ENCODE results near the gene AUP1. TPM values are rescaled to one million over a fixed set of nuclear protein-coding genes. Genes with fewer than 3 reads are reported as not detected.

Gene AUP1
- total RNA-seq, 1 donor from 2014 or later: 117 TPM

DNA sequence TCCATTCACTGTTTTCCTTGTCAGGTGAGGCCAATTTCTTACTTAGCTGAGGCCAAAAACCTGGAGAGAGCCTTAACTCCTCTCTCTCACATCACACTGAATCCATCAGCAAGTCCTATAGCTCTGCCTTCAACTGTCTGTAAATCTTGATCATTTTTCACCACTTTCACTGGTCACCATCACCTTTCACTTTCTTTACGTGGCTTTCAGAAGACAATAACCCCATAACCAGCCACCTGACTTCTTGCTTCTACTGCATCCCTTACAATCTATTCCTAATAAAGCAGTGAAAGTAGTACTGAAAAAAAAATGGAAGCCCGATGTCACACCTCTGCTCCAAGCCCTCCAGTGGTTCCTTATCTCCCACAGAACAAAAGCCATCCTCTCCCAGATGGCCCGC is 16.5 kb upstream of the AUP1 start:
- H3K27ac Mint-ChIP-seq (ENCODE audit: unreplicated experiment): peak overlapping the region; percentile 9
- peaks cover 10% of the 10 kb centered on the region for H3K27me3 Mint-ChIP-seq (ENCODE audit: unreplicated experiment)
- H3K36me3 Mint-ChIP-seq (ENCODE audit: low read depth, unreplicated experiment): peaks cover 4% of the 10 kb centered on the region
- H3K9me3 Mint-ChIP-seq (ENCODE audit: unreplicated experiment): no peaks in the 10 kb centered on the region
- DNase-seq (ENCODE audit: low spot score): no peak
- H3K4me1 Mint-ChIP-seq (ENCODE audit: unreplicated experiment): peaks cover 10% of the 10 kb centered on the region
- TF ChIP-seq, protein P1, sequence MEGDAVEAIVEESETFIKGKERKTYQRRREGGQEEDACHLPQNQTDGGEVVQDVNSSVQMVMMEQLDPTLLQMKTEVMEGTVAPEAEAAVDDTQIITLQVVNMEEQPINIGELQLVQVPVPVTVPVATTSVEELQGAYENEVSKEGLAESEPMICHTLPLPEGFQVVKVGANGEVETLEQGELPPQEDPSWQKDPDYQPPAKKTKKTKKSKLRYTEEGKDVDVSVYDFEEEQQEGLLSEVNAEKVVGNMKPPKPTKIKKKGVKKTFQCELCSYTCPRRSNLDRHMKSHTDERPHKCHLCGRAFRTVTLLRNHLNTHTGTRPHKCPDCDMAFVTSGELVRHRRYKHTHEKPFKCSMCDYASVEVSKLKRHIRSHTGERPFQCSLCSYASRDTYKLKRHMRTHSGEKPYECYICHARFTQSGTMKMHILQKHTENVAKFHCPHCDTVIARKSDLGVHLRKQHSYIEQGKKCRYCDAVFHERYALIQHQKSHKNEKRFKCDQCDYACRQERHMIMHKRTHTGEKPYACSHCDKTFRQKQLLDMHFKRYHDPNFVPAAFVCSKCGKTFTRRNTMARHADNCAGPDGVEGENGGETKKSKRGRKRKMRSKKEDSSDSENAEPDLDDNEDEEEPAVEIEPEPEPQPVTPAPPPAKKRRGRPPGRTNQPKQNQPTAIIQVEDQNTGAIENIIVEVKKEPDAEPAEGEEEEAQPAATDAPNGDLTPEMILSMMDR (IDR thresholded peaks at IDR 0.05; ENCODE audit: unreplicated experiment): no peak
- no peak overlapping the region for H3K4me3 Mint-ChIP-seq (ENCODE audit: unreplicated experiment)

DNA sequence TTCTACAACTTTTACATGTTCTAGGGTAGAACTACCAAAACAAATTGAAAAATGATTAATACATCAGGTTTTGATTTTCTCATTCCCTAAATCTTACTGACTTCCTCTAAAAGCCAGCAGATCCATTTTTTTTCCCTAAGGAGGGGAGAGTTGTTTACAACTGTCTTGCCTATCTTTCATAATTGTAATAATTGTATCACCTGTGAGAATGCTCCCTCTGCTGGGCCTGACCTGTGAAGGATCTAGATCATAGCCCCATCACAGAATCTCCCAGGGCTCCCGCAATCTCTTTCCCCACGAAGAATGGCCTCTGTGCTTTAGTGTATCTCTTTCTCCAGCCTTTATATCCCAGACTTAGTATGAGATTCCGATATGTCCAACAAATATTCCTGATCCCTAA is 15.1 kb upstream of the AUP1 start:
- DNase-seq (ENCODE audit: low spot score): no peak
- Mint-ChIP-seq H3K27me3 (ENCODE audit: unreplicated experiment) (peaks cover 10% of the 10 kb centered on the region), H3K4me3 (ENCODE audit: unreplicated experiment) (no peak overlapping the region), H3K4me1 (ENCODE audit: unreplicated experiment) (peaks cover 9% of the 10 kb centered on the region), H3K27ac (ENCODE audit: unreplicated experiment) (no peak overlapping the region), H3K36me3 (ENCODE audit: low read depth, unreplicated experiment) (peaks cover 4% of the 10 kb centered on the region), H3K9me3 (ENCODE audit: unreplicated experiment) (no peaks in the 10 kb centered on the region)
- TF ChIP-seq, protein P1 (IDR thresholded peaks at IDR 0.05; ENCODE audit: unreplicated experiment): no peak

DNA sequence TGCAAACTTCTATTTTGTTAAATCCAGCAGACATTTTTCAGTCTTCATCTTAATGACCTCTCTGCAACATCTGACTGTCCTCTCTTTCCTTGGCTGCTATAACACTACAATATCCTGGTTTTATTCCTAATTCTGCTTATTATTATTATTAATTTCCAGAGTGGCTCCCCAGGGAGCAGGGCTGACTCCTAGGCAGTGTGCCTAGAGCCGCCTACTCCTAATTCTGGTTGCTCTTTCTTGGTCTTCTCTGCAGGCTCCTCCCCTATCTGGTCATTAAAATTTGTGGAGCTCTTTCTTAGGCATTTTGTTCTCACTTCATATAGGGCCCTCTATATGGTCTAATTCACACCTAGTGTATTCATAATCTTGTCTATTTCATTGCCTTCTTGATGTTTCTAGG is 13.5 kb upstream of the AUP1 start:
- TF ChIP-seq, protein P1 (IDR thresholded peaks at IDR 0.05; ENCODE audit: unreplicated experiment): no peak
- H3K27ac Mint-ChIP-seq (ENCODE audit: unreplicated experiment): no peak overlapping the region
- H3K4me1 Mint-ChIP-seq (ENCODE audit: unreplicated experiment): peaks cover 1% of the 10 kb centered on the region

DNA sequence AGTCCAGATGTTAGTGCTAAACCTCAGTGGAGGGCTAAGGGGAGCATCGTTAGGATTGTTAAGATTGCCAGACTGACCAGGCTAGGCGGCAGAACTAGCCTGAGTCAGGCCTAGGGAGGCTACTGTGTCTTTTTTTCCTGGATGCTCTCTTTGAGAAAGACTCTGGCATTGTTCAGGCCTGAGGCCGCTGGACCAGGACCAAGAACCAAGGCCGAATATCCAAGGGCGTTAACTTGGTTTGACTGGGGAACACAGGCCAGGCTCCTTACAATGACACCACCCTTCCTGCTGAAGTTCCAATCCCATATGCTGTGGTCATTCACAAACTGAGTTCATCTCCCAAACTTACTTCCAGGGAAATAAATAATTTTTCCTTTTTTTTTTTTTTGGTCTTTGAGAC is 10.8 kb upstream of the AUP1 start:
- peaks cover 5% of the 10 kb centered on the region for H3K27me3 Mint-ChIP-seq (ENCODE audit: unreplicated experiment)
- no peaks in the 10 kb centered on the region for H3K36me3 Mint-ChIP-seq (ENCODE audit: low read depth, unreplicated experiment)
- H3K4me3 Mint-ChIP-seq (ENCODE audit: unreplicated experiment): no peak overlapping the region
- DNase-seq (ENCODE audit: low spot score): no peak
- H3K9me3 Mint-ChIP-seq (ENCODE audit: unreplicated experiment): no peaks in the 10 kb centered on the region
- H3K4me1 Mint-ChIP-seq (ENCODE audit: unreplicated experiment): no peaks in the 10 kb centered on the region
- no peak overlapping the region for H3K27ac Mint-ChIP-seq (ENCODE audit: unreplicated experiment)
- TF ChIP-seq, protein P1 (IDR thresholded peaks at IDR 0.05; ENCODE audit: unreplicated experiment): no peak

More for the DNA sequence above, 13.5 kb upstream of the AUP1 start:
- Mint-ChIP-seq H3K4me3 (ENCODE audit: unreplicated experiment) (no peak overlapping the region), H3K36me3 (ENCODE audit: low read depth, unreplicated experiment) (no peaks in the 10 kb centered on the region), H3K9me3 (ENCODE audit: unreplicated experiment) (no peaks in the 10 kb centered on the region), H3K27me3 (ENCODE audit: unreplicated experiment) (peaks cover 5% of the 10 kb centered on the region)
- DNase-seq (ENCODE audit: low spot score): no peak

DNA sequence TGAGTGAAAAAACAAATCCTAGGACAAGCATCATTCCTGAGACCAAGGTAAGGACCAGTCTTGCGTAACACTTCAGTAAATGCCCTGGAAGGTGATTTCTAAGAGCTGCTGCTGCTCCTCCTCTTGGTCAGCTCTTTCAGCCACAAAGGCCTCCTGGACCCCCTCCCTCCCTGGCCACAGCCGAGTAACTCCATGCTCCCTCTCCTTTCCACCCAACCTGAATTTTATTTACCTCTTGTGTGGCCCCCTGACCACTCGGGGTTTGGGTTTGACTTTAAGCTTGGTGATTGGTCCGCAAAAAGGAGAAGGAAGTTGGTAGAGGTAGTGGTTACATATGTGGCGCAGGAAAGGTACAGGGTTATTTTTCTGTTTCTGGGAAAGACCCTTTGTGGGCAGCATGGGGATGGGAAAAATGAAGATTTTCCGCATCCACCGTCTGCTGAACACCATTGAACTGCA is 9.4 kb upstream of the AUP1 start:
- no peak overlapping the region for H3K27ac Mint-ChIP-seq (ENCODE audit: unreplicated experiment)
- no peak overlapping the region for H3K4me3 Mint-ChIP-seq (ENCODE audit: unreplicated experiment)
- H3K27me3 Mint-ChIP-seq (ENCODE audit: unreplicated experiment): peaks cover 1% of the 10 kb centered on the region
- H3K36me3 Mint-ChIP-seq (ENCODE audit: low read depth, unreplicated experiment): no peaks in the 10 kb centered on the region
- DNase-seq (ENCODE audit: low spot score): no peak
- H3K4me1 Mint-ChIP-seq (ENCODE audit: unreplicated experiment): no peaks in the 10 kb centered on the region
- TF ChIP-seq, protein P1 (IDR thresholded peaks at IDR 0.05; ENCODE audit: unreplicated experiment): no peak
- no peaks in the 10 kb centered on the region for H3K9me3 Mint-ChIP-seq (ENCODE audit: unreplicated experiment)
